ENCODE results near the gene MFGE8. TPM values are rescaled to one million over a fixed set of nuclear protein-coding genes. Genes with fewer than 3 reads are reported as not detected.

Gene MFGE8
- total and polyA plus RNA-seq, 12 donors, result 359 to 690 (median 511) TPM

GRCh38 chr15:88900309-88900981 lies 12.7 kb downstream of the MFGE8 start:
- Histone ChIP-seq H3K9me3 (no peaks in the 10 kb centered on the region), H3K4me1 (peaks cover 31 to 91% (median 49%) of the 10 kb centered on the region in 9 donors), H3K4me3 (no peak overlapping the region), H3K36me3 (peaks cover 0 to 62% (median 34%) of the 10 kb centered on the region in 9 donors), H3K27ac (peak overlapping the region in 6 of 10 donors; percentile 10 to 61 (median 48)), H3K27me3 (peaks cover 0 to 8% (median 0%) of the 10 kb centered on the region in 7 donors)
- DNase-seq (no peak), ATAC-seq (peak in 1 of 8 donors; percentile 13)
- TF ChIP-seq CTCF (IDR thresholded peaks at IDR 0.05), result no peak
- intact Hi-C loops (cut with DNase I), result loop anchor here in 9 of 10 donors (5.0 to 10.0 kb wide), 7 partner anchors 102 to 344 kb away; partner anchors contain the start of gene FANCI (in 1 of the 9)
- WGBS, 2 donors, result 85 to 87% methylated on average over 12 of the region's 12 CpGs

- no peak for ATAC-seq
- H3K27ac ChIP-seq, result peak overlapping the region in 2 of 10 donors; percentile 87 to 91
- WGBS, 2 donors, result 94% methylated on average over 9 of the region's 9 CpGs
Observed at GRCh38 chr15:88899251-88899650, 13.9 kb downstream of the MFGE8 start.

GRCh38 chr15:88898736-88899135 lies 14.4 kb downstream of the MFGE8 start:
- no peaks in the 10 kb centered on the region for H3K9me3 ChIP-seq
- peaks cover 0 to 24% (median 0%) of the 10 kb centered on the region in 7 donors for H3K27me3 ChIP-seq
- TF ChIP-seq CTCF (IDR thresholded peaks at IDR 0.05), result no peak
- DNase-seq (no peak), ATAC-seq (no peak)
- H3K36me3 ChIP-seq, result peaks cover 0 to 51% (median 30%) of the 10 kb centered on the region in 9 donors
- peak overlapping the region in 5 of 10 donors; percentile 12 to 91 (median 77) for H3K27ac ChIP-seq
- H3K4me3 ChIP-seq, result no peak overlapping the region
- WGBS, 2 donors, result 89 to 92% methylated on average over 15 of the region's 15 CpGs
- intact Hi-C loops (cut with DNase I), result loop anchor here in 4 of 10 donors (5.0 to 10.0 kb wide), 3 partner anchors 244 to 276 kb away; partner anchors contain the start of gene AEN (in 3 of the 4)
- H3K4me1 ChIP-seq, result peaks cover 27 to 90% (median 48%) of the 10 kb centered on the region in 9 donors

More at GRCh38 chr15:88899251-88899650, 13.9 kb downstream of the MFGE8 start:
- peaks cover 26 to 91% (median 47%) of the 10 kb centered on the region in 9 donors for H3K4me1 ChIP-seq
- peaks cover 0 to 56% (median 34%) of the 10 kb centered on the region in 9 donors for H3K36me3 ChIP-seq
- no peaks in the 10 kb centered on the region for H3K9me3 ChIP-seq
- DNase-seq, result no peak
- peaks cover 0 to 20% (median 0%) of the 10 kb centered on the region in 7 donors for H3K27me3 ChIP-seq
- no peak for TF ChIP-seq CTCF (IDR thresholded peaks at IDR 0.05)
- intact Hi-C loops (cut with DNase I), result loop anchor here in 4 of 10 donors (5.0 to 10.0 kb wide), 3 partner anchors 244 to 277 kb away; partner anchors contain the start of gene AEN (in 3 of the 4)
- no peak overlapping the region for H3K4me3 ChIP-seq

GRCh38 chr15:88897456-88898194 lies 15.6 kb downstream of the MFGE8 start:
- Histone ChIP-seq H3K36me3 (peaks cover 0 to 40% (median 23%) of the 10 kb centered on the region in 9 donors), H3K27ac (peak overlapping the region; percentile 37 to 91 (median 78)), H3K27me3 (peaks cover 0 to 24% (median 0%) of the 10 kb centered on the region in 7 donors), H3K4me3 (peak overlapping the region in 1 of 10 donors; percentile 33), H3K4me1 (peaks cover 27 to 81% (median 47%) of the 10 kb centered on the region in 9 donors), H3K9me3 (no peaks in the 10 kb centered on the region)
- DNase-seq, result peak; percentile 86 to 91
- 24 to 26% methylated on average over 12 of the region's 12 CpGs for WGBS, 2 donors
- intact Hi-C loops (cut with DNase I), result loop anchor here in 4 of 10 donors (2.0 to 10.0 kb wide), 4 partner anchors 243 to 277 kb away; partner anchors contain the start of gene AEN (in 4 of the 4)
- peak; percentile 80 to 96 (median 92) for ATAC-seq
- peak; percentile 59 to 92 (median 74) for TF ChIP-seq CTCF (IDR thresholded peaks at IDR 0.05)

Data from heart right ventricle (tissue), 16 donors.